Ramos (cell line): ENCODE data around the gene RNF121.

Source experiments
- in situ Hi-C: fragments of 300-500 bp; cut with MboI; formaldehyde crosslinking; loops from one replicate; pipeline ENCODE4 v1.14.3; 2022; ENCODE audit warnings: low sequenced_read_pairs; ENCODE audit not compliant: unreplicated experiment

RNF121 gene

GRCh38 chr11:71933141-71933933 lies 4.5 kb downstream of the RNF121 start:
- in situ Hi-C loops, result no loop called here

DNA sequence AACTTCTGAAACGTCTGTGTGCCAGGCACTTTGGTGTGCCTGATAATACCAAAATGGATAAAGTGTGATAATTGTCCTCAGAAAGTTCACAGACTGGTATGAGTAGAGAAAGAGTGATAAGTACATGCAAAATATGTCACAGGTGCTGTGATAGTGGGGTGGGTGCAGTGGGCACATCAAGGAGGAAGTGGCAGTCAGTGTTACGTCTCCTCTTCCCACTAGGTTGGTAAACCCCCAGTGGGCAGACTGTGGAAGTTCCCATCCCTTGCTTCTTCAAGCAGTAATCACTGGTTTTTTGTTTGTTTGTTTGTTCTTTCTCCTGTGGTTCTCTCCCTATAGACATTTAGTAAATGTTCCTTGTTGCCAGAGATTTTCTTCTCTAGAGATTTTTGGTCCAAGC lies 5.4 kb downstream of the RNF121 start:
- in situ Hi-C loops, result no loop called here

GRCh38 chr11:71935338-71935925 lies 6.6 kb downstream of the RNF121 start:
- in situ Hi-C loops, result no loop called here

GRCh38 chr11:71936825-71937224 lies 8.0 kb downstream of the RNF121 start:
- in situ Hi-C loops, result no loop called here

GRCh38 chr11:71937826-71938225 lies 9.0 kb downstream of the RNF121 start:
- in situ Hi-C loops, result no loop called here

DNA sequence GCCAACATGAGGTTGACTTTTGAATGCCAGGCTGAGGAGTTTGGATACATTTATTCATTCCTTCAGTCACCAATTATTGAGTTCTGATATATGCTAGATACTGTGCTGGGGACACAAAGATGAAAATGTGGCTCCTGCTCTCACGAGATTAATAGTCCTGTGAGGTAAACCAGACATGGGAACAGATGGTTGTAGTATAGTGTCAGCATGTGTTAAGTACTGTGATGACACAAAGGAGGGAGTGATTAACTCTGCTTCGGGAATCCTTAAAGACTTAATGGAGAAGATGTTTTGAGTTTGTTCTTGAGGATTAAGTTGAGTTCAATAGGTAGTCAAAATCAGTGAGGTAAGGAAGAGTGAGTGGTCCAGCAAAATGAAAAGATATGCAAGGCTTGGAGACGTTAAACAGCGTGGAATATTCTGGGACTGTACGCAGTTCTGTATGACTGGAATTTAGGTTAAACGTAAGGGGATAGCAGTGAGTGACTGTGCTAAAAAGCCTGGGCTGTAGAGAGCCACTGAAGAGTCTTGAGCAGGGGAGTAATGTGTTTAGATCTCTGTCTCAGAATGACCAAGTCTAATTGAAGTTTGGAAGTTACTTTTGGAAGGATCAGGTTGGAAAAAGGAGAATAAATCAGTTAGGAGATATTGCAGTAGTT lies 11.8 kb downstream of the RNF121 start:
- in situ Hi-C loops, result no loop called here

DNA sequence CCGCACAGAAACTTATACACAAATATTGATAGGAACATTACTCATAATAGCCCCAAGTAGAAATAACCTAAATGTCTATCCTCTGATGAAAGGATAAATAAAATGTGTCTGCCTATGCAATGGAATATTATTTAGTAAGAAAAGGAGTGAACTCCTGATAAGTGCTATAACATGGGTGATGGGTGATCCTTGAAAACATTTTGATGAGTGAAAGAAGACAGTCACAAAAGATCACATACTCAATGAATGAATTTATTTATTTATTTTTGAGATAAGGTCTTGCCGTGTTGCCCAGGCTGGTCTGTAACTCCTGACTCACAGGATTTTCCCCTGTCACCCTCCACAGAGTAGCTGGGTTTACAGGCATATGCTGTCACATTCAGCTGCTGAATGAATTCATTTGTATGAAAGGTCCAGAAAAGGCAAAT lies 17.3 kb downstream of the RNF121 start:
- in situ Hi-C loops, result no loop called here

- in situ Hi-C loops, result no loop called here
Measured at GRCh38 chr11:71947498-71947897, 18.7 kb downstream of the RNF121 start.

DNA sequence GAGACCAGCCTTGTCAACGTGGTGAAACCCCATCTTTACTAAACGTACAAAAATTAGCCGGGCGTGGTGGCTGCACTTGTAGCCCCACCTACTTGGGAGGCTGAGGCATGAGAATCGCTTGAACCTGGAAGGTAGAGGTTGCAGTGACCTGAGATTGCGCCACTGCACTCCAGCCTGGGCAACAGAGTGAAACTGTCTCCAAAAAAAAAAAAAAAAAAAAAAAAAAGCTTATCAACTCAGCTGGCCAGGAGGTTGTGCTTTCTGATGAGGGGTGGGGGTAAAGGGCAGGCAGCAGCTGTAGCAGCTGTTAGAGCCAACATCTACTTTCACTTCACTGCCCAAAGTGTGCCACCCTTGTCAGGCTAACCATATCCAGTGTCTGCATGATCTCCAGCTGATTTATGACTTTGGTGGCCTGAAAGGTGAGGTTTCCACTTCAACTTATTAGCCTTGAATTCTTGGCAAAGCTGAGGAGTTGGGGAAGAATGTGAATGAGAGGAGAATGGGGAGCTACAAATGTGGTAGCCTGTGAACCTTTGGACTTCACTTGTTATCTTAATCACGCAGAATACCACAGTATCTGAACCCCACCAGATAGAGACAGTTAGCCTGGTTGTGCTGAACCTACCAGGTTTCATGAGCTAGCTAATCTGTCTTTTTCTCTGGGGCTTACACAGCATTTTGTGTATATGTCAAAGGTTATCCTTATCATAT lies 19.6 kb downstream of the RNF121 start:
- in situ Hi-C loops, result no loop called here

DNA sequence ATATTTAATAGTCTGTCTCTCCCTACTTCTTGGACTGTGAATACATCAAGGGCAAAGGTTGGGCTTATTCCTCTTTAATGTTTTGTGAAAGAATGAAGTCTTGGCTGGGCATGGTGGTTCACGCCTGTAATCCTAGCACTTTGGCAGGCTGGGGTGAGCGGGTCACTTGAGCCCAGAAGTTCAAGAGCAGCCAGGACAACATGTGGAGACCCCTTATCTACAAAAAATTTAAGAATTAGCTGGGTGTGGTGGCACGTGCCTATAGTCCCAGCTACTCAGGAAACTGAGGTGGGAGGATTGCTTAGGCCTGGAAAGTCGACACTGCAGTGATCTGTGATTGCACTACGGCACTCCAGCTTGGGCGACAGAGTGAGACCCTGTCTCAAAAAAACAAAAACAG lies 20.2 kb downstream of the RNF121 start:
- in situ Hi-C loops, result no loop called here

- in situ Hi-C loops, result no loop called here
Measured at GRCh38 chr11:71951741-71952310, 23.0 kb downstream of the RNF121 start.

DNA sequence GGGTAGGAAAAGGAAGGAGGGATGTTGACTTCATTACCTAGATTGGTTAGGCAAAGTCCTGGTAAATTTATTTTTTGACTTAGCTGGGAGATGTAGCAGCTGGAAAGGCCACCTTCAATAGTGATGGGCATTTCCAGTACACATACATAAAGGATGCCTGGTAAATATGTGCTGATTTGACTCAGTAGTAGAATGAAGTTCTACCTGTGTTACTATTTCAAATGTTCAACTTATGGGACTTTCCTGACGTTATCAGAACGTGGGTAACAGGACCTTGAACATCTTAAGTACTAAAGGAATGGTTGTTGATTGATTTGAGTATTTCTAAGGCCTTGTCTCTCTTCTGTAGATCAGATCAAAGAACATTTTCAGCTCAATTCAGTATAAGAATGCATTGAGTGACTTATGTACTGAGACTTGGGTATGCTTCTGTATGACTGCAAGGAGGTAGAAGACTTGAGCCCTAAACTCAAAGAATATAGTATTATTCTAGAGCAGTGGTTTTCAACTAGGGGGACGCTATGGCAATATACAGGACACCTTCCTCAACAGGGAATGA lies 27.1 kb downstream of the RNF121 start:
- in situ Hi-C loops, result no loop called here

- in situ Hi-C loops, result no loop called here
Measured at GRCh38 chr11:71962428-71963038, 33.7 kb downstream of the RNF121 start.

GRCh38 chr11:71963468-71963867 lies 34.6 kb downstream of the RNF121 start:
- in situ Hi-C loops, result no loop called here

- in situ Hi-C loops, result no loop called here
Measured at GRCh38 chr11:71964641-71965040, 35.8 kb downstream of the RNF121 start.

GRCh38 chr11:71971680-71972079 lies 42.8 kb downstream of the RNF121 start:
- in situ Hi-C loops, result no loop called here

GRCh38 chr11:71976551-71976950 lies 47.7 kb downstream of the RNF121 start:
- in situ Hi-C loops, result loop anchor here (25.0 kb wide), 1 partner anchor 436 kb away; no protein-coding TSS in a partner anchor

GRCh38 chr11:71977090-71977489 lies 48.2 kb downstream of the RNF121 start:
- in situ Hi-C loops, result loop anchor here (25.0 kb wide), 1 partner anchor 435 kb away; no protein-coding TSS in a partner anchor

GRCh38 chr11:71977743-71978418 lies 49.0 kb downstream of the RNF121 start:
- in situ Hi-C loops, result loop anchor here (25.0 kb wide), 1 partner anchor 434 kb away; no protein-coding TSS in a partner anchor
